Limb (tissue), 2 donors: ENCODE measurements around the gene HOXB9.
A peak's percentile ranks its signal among the peaks of the same experiment; 100 is the strongest.

Experiments
- DNase-seq, 2 donors: peaks; one replicate each; pipeline ENCODE4 v3.0.0-alpha.2; 2016; ENCODE audit errors: extremely low spot score in 2 of 2

The HOXB9 gene

GRCh38 chr17:48587276-48588073 is 38.7 kb downstream of the HOXB9 start:
- no peak for DNase-seq

GRCh38 chr17:48586355-48587258 is 39.6 kb downstream of the HOXB9 start:
- peak in 1 of 2 donors; percentile 66 for DNase-seq

- DNase-seq = no peak
Measured at GRCh38 chr17:48584223-48584741, 41.9 kb downstream of the HOXB9 start.

- no peak for DNase-seq
Measured at GRCh38 chr17:48583708-48584222, 42.4 kb downstream of the HOXB9 start.

GRCh38 chr17:48582750-48583069 is 43.4 kb downstream of the HOXB9 start:
- DNase-seq = peak in 1 of 2 donors; percentile 48

- peak in 1 of 2 donors; percentile 66 for DNase-seq
Measured at GRCh38 chr17:48579760-48580554, 46.2 kb downstream of the HOXB9 start.

GRCh38 chr17:48579471-48579759 is 46.7 kb downstream of the HOXB9 start:
- no peak for DNase-seq

- peak in 1 of 2 donors; percentile 44 for DNase-seq
Measured at GRCh38 chr17:48578616-48579470, 47.3 kb downstream of the HOXB9 start.

GRCh38 chr17:48577946-48578615 is 48.1 kb downstream of the HOXB9 start, which contains the start of gene HOXB4:
Gene HOXB4 (minus strand): TSS chr17:48578350. CDS start chr17:48578319, 31 bp downstream.
- peak; percentile 80 to 87 for DNase-seq

GRCh38 chr17:48577330-48577945 is 48.7 kb downstream of the HOXB9 start:
- DNase-seq = peak in 1 of 2 donors; percentile 74

GRCh38 chr17:48576479-48577309 is 49.5 kb downstream of the HOXB9 start:
- DNase-seq = peak in 1 of 2 donors; percentile 75

- DNase-seq = peak in 1 of 2 donors; percentile 70
Measured at GRCh38 chr17:48575673-48576478, 50.3 kb downstream of the HOXB9 start.

- DNase-seq = no peak
Measured at GRCh38 chr17:48575066-48575582, 51.0 kb downstream of the HOXB9 start.

GRCh38 chr17:48574505-48575065 is 51.6 kb downstream of the HOXB9 start:
- DNase-seq = peak in 1 of 2 donors; percentile 53

- no peak for DNase-seq
Measured at GRCh38 chr17:48571826-48572417, 54.2 kb downstream of the HOXB9 start.
